RPMI7951 (cell line): ENCODE measurements around the gene RPAP3. TPM values are rescaled to one million over a fixed set of nuclear protein-coding genes. Genes with fewer than 3 reads are reported as not detected.

Source experiments
- total RNA-seq: library from RNA; depleted of rRNA; stranded (reverse); fragments of >200 nt; shearing (Covaris generic); gene quantifications from 2 replicates; pipeline ENCODE4 v1.2.3, GENCODE V29; 2014; rRNA removed

RPAP3 gene
- total RNA-seq, 1 experiment from 2014 or later = 24.6 TPM

Other genes starting within 250 kb of the RPAP3 start
- gene ENDOU, start 19.5 kb upstream of the RPAP3 start, total RNA-seq = 0.24 TPM in 1 of 2 replicates, not detected in the other
- 0.48 and 0.88 TPM in 2 replicates for gene RAPGEF3, start 52.9 kb upstream of the RPAP3 start, total RNA-seq
- gene SLC48A1, start 67.2 kb upstream of the RPAP3 start, total RNA-seq = 6.3 and 7.2 TPM in 2 replicates
- 13.9 and 16.0 TPM in 2 replicates for gene HDAC7, start 113.9 kb upstream of the RPAP3 start, total RNA-seq
- gene VDR, start 199.0 kb upstream of the RPAP3 start, total RNA-seq = 17.4 and 22.9 TPM in 2 replicates